K562 (cell line): ENCODE measurements around the gene CCNC. TPM values are rescaled to one million over a fixed set of nuclear protein-coding genes. Genes with fewer than 3 reads are reported as not detected.

Experiments
- DMBX1 ChIP-seq: fragments of 250-450 bp; sonication (Bioruptor Pico); IDR thresholded peaks from 2 replicates; pipeline ENCODE4 v1.8.0; 2022; ENCODE audit warnings: inconsistent platforms, mild to moderate bottlenecking, moderate library complexity, borderline replicate concordance
- HDAC8 ChIP-seq: fragments of 450-650 bp; IDR thresholded peaks from 2 replicates; pipeline ENCODE4 v1.6.1; 2016; ENCODE audit warnings: mild to moderate bottlenecking, missing genetic modification characterization, moderate library complexity, missing compliant biosample characterization
- KDM2B ChIP-seq: fragments of 250-450 bp; sonication (Bioruptor Pico); IDR thresholded peaks from 2 replicates; pipeline ENCODE4 v1.8.0; 2021; ENCODE audit warnings: mild to moderate bottlenecking, moderate library complexity
- KDM4B ChIP-seq, 2 experiments: fragments of 450-650 bp in 1 of 2; sonication (generic) in 1 of 2; IDR thresholded peaks; 2 replicates each; pipeline ENCODE4 v1.6.1; 2016 to 2017; ENCODE audit warnings: borderline replicate concordance in 2 of 2, antibody characterized with exemption in 1 of 2, low read depth in 1 of 2, mild to moderate bottlenecking in 1 of 2
- KLF6 ChIP-seq: fragments of 250-450 bp; sonication (Bioruptor Pico); IDR thresholded peaks from 2 replicates; pipeline ENCODE4 v1.4.0; 2020; ENCODE audit warnings: mild to moderate bottlenecking, moderate library complexity, borderline replicate concordance
- MEF2D ChIP-seq: conservative IDR thresholded peaks from 2 replicates; pipeline ENCODE4 v1.6.1; 2016; ENCODE audit warnings: low read depth, missing genetic modification characterization, missing compliant biosample characterization
- POLR2AphosphoS2 ChIP-seq: IDR thresholded peaks from 2 replicates; pipeline ENCODE4 v1.6.1; 2012; ENCODE audit warnings: low read length, improper control_type of control experiment
- PTRF ChIP-seq: fragments of 450-650 bp; IDR thresholded peaks from 2 replicates; pipeline ENCODE4 v1.6.1; 2016; ENCODE audit warnings: mild to moderate bottlenecking, missing genetic modification characterization, missing compliant biosample characterization
- RBBP5 ChIP-seq: fragments of 200-600 bp; sonication (generic); IDR thresholded peaks from 2 replicates; pipeline ENCODE4 v1.6.1; 2012; ENCODE audit warnings: borderline replicate concordance, mild to moderate bottlenecking, low read length, control low read depth, inconsistent platforms; ENCODE audit not compliant: insufficient read depth, poor library complexity, severe bottlenecking
- ZC3H4 ChIP-seq: sonication (generic); formaldehyde crosslinking; IDR thresholded peaks from 2 replicates; pipeline ENCODE4 v1.9.0; 2021; ENCODE audit warnings: missing genetic modification reagents, borderline replicate concordance
- ZNF589 ChIP-seq: fragments of 200-800 bp; sonication (Bioruptor generic); IDR thresholded peaks from 2 replicates; pipeline ENCODE4 v1.6.1; 2016; ENCODE audit warnings: low read depth, missing genetic modification characterization, missing compliant biosample characterization
- polyA plus RNA-seq, 8 experiments: library from polyadenylated mRNA; depleted of rRNA in 4 of 8; stranded (reverse) in 5 of 8; unstranded in 3 of 8; fragments of >200 nt; fragmentation: Nextera tagmentation in 2 of 8; fragmentation: Illumina TruSeq in 1 of 8; extraction: Ambion mirVana in 2 of 8; extraction: Trizol in 1 of 8; gene quantifications; 2 replicates each; pipeline versions ENCODE4 v1.2.1 to v1.2.3, GENCODE V29; 2011 to 2014; ENCODE audit warnings: inconsistent platforms in 1 of 8, missing spikeins in 1 of 8
- total RNA-seq, 7 experiments: library from RNA; depleted of rRNA in 6 of 7; stranded (reverse); fragments of >200 nt in 6 of 7; fragmentation: Illumina TruSeq in 2 of 7; extraction: Trizol in 2 of 7; gene quantifications; 2 replicates each; pipeline versions ENCODE4 v1.2.1 to v1.2.3, GENCODE V29; 2011 to 2021; ENCODE audit warnings: low replicate concordance in 1 of 7
- TF ChIP-seq, protein P1 (sequence below): fragments of 450-650 bp; IDR thresholded peaks from 2 replicates; pipeline ENCODE4 v1.6.1; 2017; ENCODE audit warnings: antibody characterized with exemption, mild to moderate bottlenecking
- TF ChIP-seq, protein P2 (sequence below): fragments of 450-650 bp; conservative IDR thresholded peaks from 2 replicates; pipeline ENCODE4 v1.6.1; 2016; ENCODE audit warnings: missing genetic modification characterization, low read depth, mild to moderate bottlenecking, control low read depth, missing compliant biosample characterization
- TF ChIP-seq, protein P3 (sequence below): fragments of 450-650 bp; IDR thresholded peaks from 2 replicates; pipeline ENCODE4 v1.6.1; 2016; ENCODE audit warnings: borderline replicate concordance
- TF ChIP-seq, protein P4 (sequence below): fragments of 450-650 bp; IDR thresholded peaks from one replicate; pipeline ENCODE4 v1.6.1; 2018; ENCODE audit warnings: mild to moderate bottlenecking, moderate library complexity; ENCODE audit not compliant: partially characterized antibody

The CCNC gene
- total and polyA plus RNA-seq, 9 of the 15 experiments (the other 6 are each of a cell fraction or from before 2014, with no cell fraction given): 68.7 to 177 (median 99.6) TPM

DNA sequence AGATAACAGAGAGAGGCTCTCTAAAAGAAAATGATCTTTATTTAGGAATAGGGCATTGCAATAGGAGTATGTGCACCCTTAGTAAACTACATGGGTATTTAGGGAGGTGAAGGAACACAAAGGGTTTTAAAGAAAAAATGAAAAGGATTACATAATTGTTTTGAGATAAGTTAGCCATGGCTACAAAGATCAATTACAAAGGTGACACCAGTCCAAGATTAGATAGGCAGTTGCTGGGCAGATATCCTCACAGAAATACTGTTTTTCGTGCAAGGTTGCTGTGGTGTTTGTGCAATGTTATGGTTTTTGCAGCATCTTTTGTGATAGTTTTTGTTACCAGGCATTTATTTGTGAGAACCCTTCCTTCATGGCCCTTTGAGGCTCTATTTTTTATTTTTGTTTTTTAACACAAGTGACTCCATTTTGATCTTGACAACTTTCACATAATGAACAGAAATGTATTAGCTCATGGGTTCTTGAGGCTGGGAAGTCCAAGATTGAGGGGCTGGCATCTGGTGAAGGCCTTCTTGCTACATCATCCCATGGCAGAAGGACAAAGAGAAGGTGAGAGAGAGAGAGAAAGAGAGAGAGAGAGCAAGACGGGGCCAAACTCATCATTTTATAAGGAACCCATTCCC lies 5.6 kb upstream of the CCNC start (continued):
- peak; percentile 72; the same call in 1 of the 2 replicates for TF ChIP-seq DMBX1 (CRISPR knock-in tag)
- TF ChIP-seq, protein P1, sequence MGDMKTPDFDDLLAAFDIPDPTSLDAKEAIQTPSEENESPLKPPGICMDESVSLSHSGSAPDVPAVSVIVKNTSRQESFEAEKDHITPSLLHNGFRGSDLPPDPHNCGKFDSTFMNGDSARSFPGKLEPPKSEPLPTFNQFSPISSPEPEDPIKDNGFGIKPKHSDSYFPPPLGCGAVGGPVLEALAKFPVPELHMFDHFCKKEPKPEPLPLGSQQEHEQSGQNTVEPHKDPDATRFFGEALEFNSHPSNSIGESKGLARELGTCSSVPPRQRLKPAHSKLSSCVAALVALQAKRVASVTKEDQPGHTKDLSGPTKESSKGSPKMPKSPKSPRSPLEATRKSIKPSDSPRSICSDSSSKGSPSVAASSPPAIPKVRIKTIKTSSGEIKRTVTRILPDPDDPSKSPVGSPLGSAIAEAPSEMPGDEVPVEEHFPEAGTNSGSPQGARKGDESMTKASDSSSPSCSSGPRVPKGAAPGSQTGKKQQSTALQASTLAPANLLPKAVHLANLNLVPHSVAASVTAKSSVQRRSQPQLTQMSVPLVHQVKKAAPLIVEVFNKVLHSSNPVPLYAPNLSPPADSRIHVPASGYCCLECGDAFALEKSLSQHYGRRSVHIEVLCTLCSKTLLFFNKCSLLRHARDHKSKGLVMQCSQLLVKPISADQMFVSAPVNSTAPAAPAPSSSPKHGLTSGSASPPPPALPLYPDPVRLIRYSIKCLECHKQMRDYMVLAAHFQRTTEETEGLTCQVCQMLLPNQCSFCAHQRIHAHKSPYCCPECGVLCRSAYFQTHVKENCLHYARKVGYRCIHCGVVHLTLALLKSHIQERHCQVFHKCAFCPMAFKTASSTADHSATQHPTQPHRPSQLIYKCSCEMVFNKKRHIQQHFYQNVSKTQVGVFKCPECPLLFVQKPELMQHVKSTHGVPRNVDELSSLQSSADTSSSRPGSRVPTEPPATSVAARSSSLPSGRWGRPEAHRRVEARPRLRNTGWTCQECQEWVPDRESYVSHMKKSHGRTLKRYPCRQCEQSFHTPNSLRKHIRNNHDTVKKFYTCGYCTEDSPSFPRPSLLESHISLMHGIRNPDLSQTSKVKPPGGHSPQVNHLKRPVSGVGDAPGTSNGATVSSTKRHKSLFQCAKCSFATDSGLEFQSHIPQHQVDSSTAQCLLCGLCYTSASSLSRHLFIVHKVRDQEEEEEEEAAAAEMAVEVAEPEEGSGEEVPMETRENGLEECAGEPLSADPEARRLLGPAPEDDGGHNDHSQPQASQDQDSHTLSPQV: peak; percentile 59; the same call in 1 of the 2 replicates
- TF ChIP-seq ZNF589: 0 out of 2 replicates have a peak, but pooled peaks have one; percentile 24
- no peak for TF ChIP-seq ZC3H4 (CRISPR knock-in tag)
- peak; percentile 63; the same call in 1 of the 2 replicates for TF ChIP-seq HDAC8 (tag)
- peak; percentile 82; the same call in 1 of the 2 replicates for TF ChIP-seq KLF6 (CRISPR knock-in tag)
- no peak for TF ChIP-seq RBBP5
- TF ChIP-seq, protein P2, sequence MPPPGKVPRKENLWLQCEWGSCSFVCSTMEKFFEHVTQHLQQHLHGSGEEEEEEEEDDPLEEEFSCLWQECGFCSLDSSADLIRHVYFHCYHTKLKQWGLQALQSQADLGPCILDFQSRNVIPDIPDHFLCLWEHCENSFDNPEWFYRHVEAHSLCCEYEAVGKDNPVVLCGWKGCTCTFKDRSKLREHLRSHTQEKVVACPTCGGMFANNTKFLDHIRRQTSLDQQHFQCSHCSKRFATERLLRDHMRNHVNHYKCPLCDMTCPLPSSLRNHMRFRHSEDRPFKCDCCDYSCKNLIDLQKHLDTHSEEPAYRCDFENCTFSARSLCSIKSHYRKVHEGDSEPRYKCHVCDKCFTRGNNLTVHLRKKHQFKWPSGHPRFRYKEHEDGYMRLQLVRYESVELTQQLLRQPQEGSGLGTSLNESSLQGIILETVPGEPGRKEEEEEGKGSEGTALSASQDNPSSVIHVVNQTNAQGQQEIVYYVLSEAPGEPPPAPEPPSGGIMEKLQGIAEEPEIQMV (tag): 0 out of 2 replicates have a peak, but pooled peaks have one; percentile 30
- no peak for TF ChIP-seq POLR2AphosphoS2
- no peak for TF ChIP-seq KDM4B (IDR thresholded peaks at IDR 0.05; ENCODE audit: borderline replicate concordance in 2 of 2, low read depth in 1 of 2)
- TF ChIP-seq PTRF (tag): peak; percentile 30; the same call in 1 of the 2 replicates
- TF ChIP-seq, protein P3, sequence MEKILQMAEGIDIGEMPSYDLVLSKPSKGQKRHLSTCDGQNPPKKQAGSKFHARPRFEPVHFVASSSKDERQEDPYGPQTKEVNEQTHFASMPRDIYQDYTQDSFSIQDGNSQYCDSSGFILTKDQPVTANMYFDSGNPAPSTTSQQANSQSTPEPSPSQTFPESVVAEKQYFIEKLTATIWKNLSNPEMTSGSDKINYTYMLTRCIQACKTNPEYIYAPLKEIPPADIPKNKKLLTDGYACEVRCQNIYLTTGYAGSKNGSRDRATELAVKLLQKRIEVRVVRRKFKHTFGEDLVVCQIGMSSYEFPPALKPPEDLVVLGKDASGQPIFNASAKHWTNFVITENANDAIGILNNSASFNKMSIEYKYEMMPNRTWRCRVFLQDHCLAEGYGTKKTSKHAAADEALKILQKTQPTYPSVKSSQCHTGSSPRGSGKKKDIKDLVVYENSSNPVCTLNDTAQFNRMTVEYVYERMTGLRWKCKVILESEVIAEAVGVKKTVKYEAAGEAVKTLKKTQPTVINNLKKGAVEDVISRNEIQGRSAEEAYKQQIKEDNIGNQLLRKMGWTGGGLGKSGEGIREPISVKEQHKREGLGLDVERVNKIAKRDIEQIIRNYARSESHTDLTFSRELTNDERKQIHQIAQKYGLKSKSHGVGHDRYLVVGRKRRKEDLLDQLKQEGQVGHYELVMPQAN: no peak
- 0 out of 2 replicates have a peak, but pooled peaks have one; percentile 47 for TF ChIP-seq MEF2D
- TF ChIP-seq, protein P4, sequence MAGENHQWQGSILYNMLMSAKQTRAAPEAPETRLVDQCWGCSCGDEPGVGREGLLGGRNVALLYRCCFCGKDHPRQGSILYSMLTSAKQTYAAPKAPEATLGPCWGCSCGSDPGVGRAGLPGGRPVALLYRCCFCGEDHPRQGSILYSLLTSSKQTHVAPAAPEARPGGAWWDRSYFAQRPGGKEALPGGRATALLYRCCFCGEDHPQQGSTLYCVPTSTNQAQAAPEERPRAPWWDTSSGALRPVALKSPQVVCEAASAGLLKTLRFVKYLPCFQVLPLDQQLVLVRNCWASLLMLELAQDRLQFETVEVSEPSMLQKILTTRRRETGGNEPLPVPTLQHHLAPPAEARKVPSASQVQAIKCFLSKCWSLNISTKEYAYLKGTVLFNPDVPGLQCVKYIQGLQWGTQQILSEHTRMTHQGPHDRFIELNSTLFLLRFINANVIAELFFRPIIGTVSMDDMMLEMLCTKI: no peak
- no peak for TF ChIP-seq KDM2B (CRISPR knock-in tag)
